ENCODE data around the gene TSSK2.
"Not testable (repeated sequence)": the region's sequence is repeated elsewhere in the genome, so short reads cannot be mapped to it uniquely, and the experiment has no call there.

Gene TSSK2

GRCh38 chr22:19130959-19131684 lies at the start of gene TSSK2:
Gene TSSK2, plus strand, starts transcription at chr22:19131308. Its CDS starts 92 bp downstream, at chr22:19131400.
- H3K9me3 Mint-ChIP-seq: no peaks in the 10 kb centered on the region
- no peak for ATAC-seq (ENCODE audit: low read depth)
- peaks cover 12% of the 10 kb centered on the region for H3K36me3 Mint-ChIP-seq
- H3K4me3 Mint-ChIP-seq: no peak within 1 kb of the TSS
- H3K4me1 Mint-ChIP-seq: peaks cover 3% of the 10 kb centered on the region
- DNase-seq (ENCODE audit: low spot score in 2 of 2): no peak
- H3K27ac Mint-ChIP-seq: no peak within 1 kb of the TSS
- no peaks in the 10 kb centered on the region for H3K27me3 Mint-ChIP-seq

DNA sequence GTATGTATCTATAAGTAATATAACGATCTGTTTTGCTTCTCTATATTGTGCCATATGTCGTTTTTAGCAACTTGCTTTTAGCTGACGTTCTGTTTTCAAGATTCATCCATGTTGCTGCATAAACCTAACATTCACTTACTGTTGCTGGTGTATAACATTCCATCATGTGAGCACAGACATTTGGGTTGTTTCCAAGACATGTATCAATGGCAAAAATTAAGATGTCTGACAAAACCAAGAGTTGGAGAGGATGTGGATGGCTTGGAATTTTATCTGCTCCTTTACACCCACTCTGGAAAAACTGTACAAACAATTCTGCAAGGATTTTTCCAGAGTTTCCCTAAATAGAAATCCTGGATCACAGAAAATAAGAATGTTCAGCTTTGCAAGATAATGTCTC lies 49.8 kb upstream of the TSSK2 start:
- peaks cover 18% of the 10 kb centered on the region for H3K36me3 Mint-ChIP-seq
- no peak overlapping the region for H3K27ac Mint-ChIP-seq
- H3K27me3 Mint-ChIP-seq: no peaks in the 10 kb centered on the region
- H3K9me3 Mint-ChIP-seq: no peaks in the 10 kb centered on the region
- no peak overlapping the region for H3K4me3 Mint-ChIP-seq
- peaks cover 15% of the 10 kb centered on the region for H3K4me1 Mint-ChIP-seq
- ATAC-seq (ENCODE audit: low read depth): no peak
- no peak for DNase-seq (ENCODE audit: low spot score in 2 of 2)

DNA sequence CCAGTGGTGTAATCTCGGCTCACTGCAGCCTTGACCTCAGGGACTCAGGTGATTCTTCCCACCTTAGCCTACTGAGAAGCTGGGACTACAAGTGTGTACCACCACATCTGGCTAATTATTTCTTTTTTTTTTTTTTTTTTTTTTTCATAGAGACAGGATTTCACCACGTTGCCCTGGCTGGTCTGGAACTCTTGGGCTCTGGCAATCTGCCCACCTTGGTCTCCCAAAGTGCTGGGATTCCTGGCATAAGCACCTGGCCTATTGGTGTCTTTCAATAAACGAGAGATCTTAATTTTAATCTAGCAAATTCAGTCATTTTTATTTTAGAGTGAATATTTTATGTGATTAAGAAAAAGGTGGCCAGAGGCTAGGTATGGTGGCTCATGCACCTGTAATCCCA lies 49.0 kb upstream of the TSSK2 start:
- H3K36me3 Mint-ChIP-seq: peaks cover 20% of the 10 kb centered on the region
- no peak overlapping the region for H3K4me3 Mint-ChIP-seq
- no peak for DNase-seq (ENCODE audit: low spot score in 2 of 2)
- no peaks in the 10 kb centered on the region for H3K9me3 Mint-ChIP-seq
- H3K27ac Mint-ChIP-seq: peak overlapping the region; percentile 68
- peaks cover 19% of the 10 kb centered on the region for H3K4me1 Mint-ChIP-seq
- ATAC-seq (ENCODE audit: low read depth): no peak
- H3K27me3 Mint-ChIP-seq: no peaks in the 10 kb centered on the region

GRCh38 chr22:19082793-19083192 lies 48.3 kb upstream of the TSSK2 start:
- H3K4me1 Mint-ChIP-seq: peaks cover 19% of the 10 kb centered on the region
- no peak for DNase-seq (ENCODE audit: low spot score in 2 of 2)
- H3K4me3 Mint-ChIP-seq: no peak overlapping the region
- no peaks in the 10 kb centered on the region for H3K9me3 Mint-ChIP-seq
- H3K27ac Mint-ChIP-seq: peak overlapping the region; percentile 68
- no peak for ATAC-seq (ENCODE audit: low read depth)
- no peaks in the 10 kb centered on the region for H3K27me3 Mint-ChIP-seq
- H3K36me3 Mint-ChIP-seq: peaks cover 20% of the 10 kb centered on the region

GRCh38 chr22:19084126-19084525 lies 47.0 kb upstream of the TSSK2 start:
- not testable (repeated sequence) for H3K27me3 Mint-ChIP-seq; DNase-seq (ENCODE audit: low spot score in 2 of 2); H3K27ac Mint-ChIP-seq; H3K4me3 Mint-ChIP-seq; ATAC-seq (ENCODE audit: low read depth); H3K9me3 Mint-ChIP-seq
- Mint-ChIP-seq H3K36me3 (peaks cover 28% of the 10 kb centered on the region), H3K4me1 (peaks cover 19% of the 10 kb centered on the region)

GRCh38 chr22:19084586-19084985 lies 46.5 kb upstream of the TSSK2 start:
- not testable (repeated sequence) for ATAC-seq (ENCODE audit: low read depth); H3K4me3 Mint-ChIP-seq; H3K9me3 Mint-ChIP-seq; DNase-seq (ENCODE audit: low spot score in 2 of 2); H3K27ac Mint-ChIP-seq; H3K27me3 Mint-ChIP-seq
- H3K4me1 Mint-ChIP-seq: peaks cover 19% of the 10 kb centered on the region
- peaks cover 28% of the 10 kb centered on the region for H3K36me3 Mint-ChIP-seq

DNA sequence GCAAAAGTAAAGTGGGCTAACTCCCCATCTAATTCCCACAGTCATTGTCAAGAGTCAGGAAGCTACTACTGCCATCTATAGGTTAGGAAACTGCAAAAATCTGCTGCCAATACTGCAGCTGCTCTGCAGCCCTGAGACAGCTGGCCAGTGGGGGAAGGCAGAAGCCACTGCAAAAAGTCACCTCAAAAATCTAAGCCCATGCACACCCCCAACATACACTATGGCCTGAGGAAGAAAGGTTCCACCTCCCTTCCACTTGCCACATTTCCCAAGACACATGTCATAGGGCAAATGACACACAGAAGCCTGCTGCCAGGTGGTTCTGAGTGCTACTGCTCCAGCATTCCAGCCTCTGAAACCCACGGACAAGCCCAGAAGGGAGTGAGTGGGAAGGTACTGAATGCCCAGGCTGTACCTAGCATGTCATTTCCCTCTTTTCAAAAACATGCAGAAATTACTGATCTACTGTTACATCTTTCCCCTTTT lies 45.8 kb upstream of the TSSK2 start:
- no peak for DNase-seq (ENCODE audit: low spot score in 2 of 2)
- H3K4me1 Mint-ChIP-seq: peaks cover 20% of the 10 kb centered on the region
- ATAC-seq (ENCODE audit: low read depth): peak; percentile 21
- H3K36me3 Mint-ChIP-seq: peaks cover 25% of the 10 kb centered on the region
- H3K27me3 Mint-ChIP-seq: no peaks in the 10 kb centered on the region
- no peak overlapping the region for H3K27ac Mint-ChIP-seq
- H3K4me3 Mint-ChIP-seq: peak overlapping the region; percentile 57
- H3K9me3 Mint-ChIP-seq: no peaks in the 10 kb centered on the region

DNA sequence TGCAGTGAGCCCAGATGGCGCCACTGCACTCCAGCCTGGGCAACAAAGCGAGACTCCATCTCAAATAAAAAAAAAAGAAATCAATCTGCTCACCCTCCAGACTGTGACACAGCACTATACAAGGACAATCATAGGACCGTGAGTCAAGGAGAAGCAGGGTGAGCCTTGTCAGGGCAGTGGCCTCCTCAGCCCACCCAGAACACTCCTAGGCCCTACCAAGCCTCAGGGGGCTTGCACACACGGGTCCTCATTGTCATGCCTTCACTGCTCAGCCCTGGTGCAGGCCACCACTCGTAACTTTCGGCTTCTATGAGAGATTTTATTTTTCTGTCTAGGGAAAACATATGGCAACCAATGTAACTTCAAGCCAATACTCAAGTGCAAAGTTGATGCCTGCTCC lies 44.7 kb upstream of the TSSK2 start:
- Mint-ChIP-seq H3K4me1 (peaks cover 19% of the 10 kb centered on the region), H3K4me3 (no peak overlapping the region), H3K9me3 (no peaks in the 10 kb centered on the region), H3K27ac (peak overlapping the region; percentile 24), H3K36me3 (peaks cover 22% of the 10 kb centered on the region), H3K27me3 (no peaks in the 10 kb centered on the region)
- no peak for DNase-seq (ENCODE audit: low spot score in 2 of 2)
- ATAC-seq (ENCODE audit: low read depth): no peak

- Mint-ChIP-seq H3K9me3 (no peaks in the 10 kb centered on the region), H3K36me3 (peaks cover 23% of the 10 kb centered on the region), H3K27ac (peak overlapping the region; percentile 24), H3K27me3 (no peaks in the 10 kb centered on the region), H3K4me3 (no peak overlapping the region), H3K4me1 (peaks cover 21% of the 10 kb centered on the region)
- no peak for DNase-seq (ENCODE audit: low spot score in 2 of 2)
- no peak for ATAC-seq (ENCODE audit: low read depth)
These were observed 44.2 kb upstream of the TSSK2 start for GRCh38 chr22:19086896-19087295.

GRCh38 chr22:19088866-19089595 lies 42.1 kb upstream of the TSSK2 start:
- H3K27me3 Mint-ChIP-seq: no peaks in the 10 kb centered on the region
- H3K4me3 Mint-ChIP-seq: no peak overlapping the region
- ATAC-seq (ENCODE audit: low read depth): no peak
- peaks cover 24% of the 10 kb centered on the region for H3K4me1 Mint-ChIP-seq
- DNase-seq (ENCODE audit: low spot score in 2 of 2): no peak
- no peaks in the 10 kb centered on the region for H3K9me3 Mint-ChIP-seq
- H3K36me3 Mint-ChIP-seq: peaks cover 20% of the 10 kb centered on the region
- H3K27ac Mint-ChIP-seq: no peak overlapping the region

- no peaks in the 10 kb centered on the region for H3K9me3 Mint-ChIP-seq
- DNase-seq (ENCODE audit: low spot score in 2 of 2): no peak
- no peak overlapping the region for H3K4me3 Mint-ChIP-seq
- ATAC-seq (ENCODE audit: low read depth): no peak
- peaks cover 18% of the 10 kb centered on the region for H3K36me3 Mint-ChIP-seq
- no peak overlapping the region for H3K27ac Mint-ChIP-seq
- H3K27me3 Mint-ChIP-seq: no peaks in the 10 kb centered on the region
- H3K4me1 Mint-ChIP-seq: peaks cover 22% of the 10 kb centered on the region
These were observed 40.9 kb upstream of the TSSK2 start for GRCh38 chr22:19090183-19090582.

DNA sequence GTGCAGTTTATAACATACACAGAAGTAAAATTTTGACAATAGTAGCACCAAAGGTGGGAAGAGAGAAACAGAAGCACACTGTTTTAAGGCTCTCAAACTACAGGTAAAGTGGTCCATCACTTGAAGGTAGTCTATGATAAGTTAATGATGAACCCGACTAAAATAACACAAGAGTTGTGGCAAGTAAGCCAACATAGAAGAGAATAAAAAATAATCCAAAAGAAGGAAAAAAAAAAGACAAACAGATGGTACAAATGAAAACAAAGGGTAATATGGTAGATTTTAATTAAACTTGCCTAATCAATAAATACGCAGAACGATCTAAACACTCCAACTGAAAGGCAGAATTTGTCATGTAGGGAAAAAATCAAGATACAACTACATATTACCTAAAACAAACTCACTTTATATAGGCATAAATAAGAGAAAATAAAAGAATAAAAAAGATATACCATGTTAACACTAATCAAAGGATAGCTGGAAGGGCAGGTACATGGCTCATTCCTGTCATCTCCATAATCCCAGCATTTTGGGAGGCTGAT lies 40.5 kb upstream of the TSSK2 start:
- Mint-ChIP-seq H3K9me3 (no peaks in the 10 kb centered on the region), H3K36me3 (peaks cover 17% of the 10 kb centered on the region), H3K27me3 (no peaks in the 10 kb centered on the region), H3K4me3 (no peak overlapping the region), H3K4me1 (peaks cover 17% of the 10 kb centered on the region), H3K27ac (no peak overlapping the region)
- DNase-seq (ENCODE audit: low spot score in 2 of 2) (no peak), ATAC-seq (ENCODE audit: low read depth) (no peak)

- no peaks in the 10 kb centered on the region for H3K9me3 Mint-ChIP-seq
These were observed 38.4 kb upstream of the TSSK2 start for GRCh38 chr22:19092725-19093124.

DNA sequence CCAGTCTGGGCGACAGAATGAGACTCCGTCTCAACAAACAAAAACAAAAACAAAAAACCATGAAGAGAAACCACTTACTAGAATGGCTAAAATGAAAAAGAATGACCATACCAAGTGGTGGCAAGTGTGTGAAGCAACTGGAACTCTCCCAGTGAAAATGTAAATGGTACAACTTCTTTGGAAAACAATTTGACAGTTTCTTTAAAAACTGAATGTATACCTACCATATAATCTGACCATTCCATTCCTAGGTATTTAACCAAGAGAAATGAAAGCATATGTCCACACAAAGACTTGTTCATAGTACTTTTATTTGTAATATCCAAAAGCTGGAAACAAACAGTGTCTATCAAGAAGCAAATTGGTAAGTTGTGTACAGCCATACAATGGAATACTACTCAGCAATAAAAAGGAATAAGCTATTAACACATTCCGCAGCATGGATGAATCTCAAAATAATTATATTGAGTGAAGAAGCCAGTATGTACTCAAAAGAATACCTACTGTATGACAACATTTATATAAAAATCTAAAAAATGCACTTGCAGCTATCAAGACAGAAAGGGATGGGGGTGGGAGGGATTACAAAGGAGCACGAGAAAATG lies 36.6 kb upstream of the TSSK2 start:
- H3K36me3 Mint-ChIP-seq: peaks cover 11% of the 10 kb centered on the region
- H3K9me3 Mint-ChIP-seq: no peaks in the 10 kb centered on the region
- H3K4me1 Mint-ChIP-seq: peaks cover 24% of the 10 kb centered on the region
- no peak overlapping the region for H3K4me3 Mint-ChIP-seq
- H3K27me3 Mint-ChIP-seq: no peaks in the 10 kb centered on the region
- H3K27ac Mint-ChIP-seq: no peak overlapping the region
- ATAC-seq (ENCODE audit: low read depth) (no peak), DNase-seq (ENCODE audit: low spot score in 2 of 2) (no peak)

More at GRCh38 chr22:19092725-19093124, 38.4 kb upstream of the TSSK2 start:
- no peaks in the 10 kb centered on the region for H3K27me3 Mint-ChIP-seq
- no peak for ATAC-seq (ENCODE audit: low read depth)
- no peak for DNase-seq (ENCODE audit: low spot score in 2 of 2)
- no peak overlapping the region for H3K27ac Mint-ChIP-seq
- peaks cover 15% of the 10 kb centered on the region for H3K36me3 Mint-ChIP-seq
- H3K4me1 Mint-ChIP-seq: peaks cover 14% of the 10 kb centered on the region
- no peak overlapping the region for H3K4me3 Mint-ChIP-seq

Measured in memory B cell (primary cell).